IPS DF 4.7 (cell line): ENCODE measurements around the gene LRRC36.
"Not testable (repeated sequence)": the region's sequence is repeated elsewhere in the genome, so short reads cannot be mapped to it uniquely, and the experiment has no call there.

Experiments
- DNase-seq: peaks from one replicate; pipeline ENCODE4 v3.0.0-alpha.2; 2013; ENCODE audit warnings: low spot score; ENCODE audit errors: extremely low read depth

Gene LRRC36

GRCh38 chr16:67399749-67400704 lies 73.4 kb downstream of the LRRC36 start:
- DNase-seq, result no peak

GRCh38 chr16:67400901-67401300 lies 74.3 kb downstream of the LRRC36 start:
- DNase-seq, result no peak

GRCh38 chr16:67403976-67404555 lies 77.5 kb downstream of the LRRC36 start:
- DNase-seq, result no peak

- DNase-seq, result no peak
These were observed 78.2 kb downstream of the LRRC36 start for GRCh38 chr16:67404740-67405226.

GRCh38 chr16:67405336-67405735 lies 78.7 kb downstream of the LRRC36 start:
- DNase-seq, result no peak

GRCh38 chr16:67406111-67406971 lies 79.7 kb downstream of the LRRC36 start:
- DNase-seq, result no peak

- DNase-seq, result no peak
These were observed 80.7 kb downstream of the LRRC36 start for GRCh38 chr16:67407176-67407787.

GRCh38 chr16:67407788-67408452 lies 81.3 kb downstream of the LRRC36 start:
- DNase-seq, result no peak

- DNase-seq, result no peak
These were observed 83.0 kb downstream of the LRRC36 start for GRCh38 chr16:67409631-67410030.

- no peak for DNase-seq
These were observed 84.7 kb downstream of the LRRC36 start for GRCh38 chr16:67411339-67411738.

GRCh38 chr16:67412294-67412693 lies 85.7 kb downstream of the LRRC36 start:
- no peak for DNase-seq

GRCh38 chr16:67413978-67414911 lies 87.6 kb downstream of the LRRC36 start:
- no peak for DNase-seq

- not testable (repeated sequence) for DNase-seq
These were observed 88.8 kb downstream of the LRRC36 start for GRCh38 chr16:67415421-67415820.

GRCh38 chr16:67415872-67416793 lies 89.5 kb downstream of the LRRC36 start, which contains the start of gene ZDHHC1:
Gene ZDHHC1, minus strand, starts transcription at chr16:67416477. Its CDS starts 8,702 bp downstream, at chr16:67407775.
- no peak for DNase-seq

GRCh38 chr16:67417333-67418061 lies 90.9 kb downstream of the LRRC36 start:
- no peak for DNase-seq

GRCh38 chr16:67419502-67419901 lies 92.9 kb downstream of the LRRC36 start:
- no peak for DNase-seq

GRCh38 chr16:67419931-67420330 lies 93.3 kb downstream of the LRRC36 start:
- DNase-seq, result no peak

GRCh38 chr16:67421030-67421429 lies 94.4 kb downstream of the LRRC36 start:
- no peak for DNase-seq
